GM23338 (cell line): ENCODE results near the gene DHX36. TPM values are rescaled to one million over a fixed set of nuclear protein-coding genes. Genes with fewer than 3 reads are reported as not detected.

Source experiments
- ATAC-seq: fragments of 200-7000 bp; cut with Tn5 transposase; 3 replicates; pipeline ENCODE4 v1.9.1; 2020
- DNase-seq: peaks from one replicate; pipeline ENCODE4 v3.0.0-alpha.2; 2015; ENCODE audit warnings: low spot score
- H2AFZ ChIP-seq: fragments of 200-600 bp; sonication (generic); 2 replicates; pipeline ENCODE4 v1.8.0; 2016; ENCODE audit warnings: antibody characterized with exemption, mild to moderate bottlenecking, moderate library complexity
- H3F3A ChIP-seq: fragments of 200-600 bp; sonication (generic); replicated peaks from 2 replicates; pipeline ENCODE4 v1.8.0; 2017; ENCODE audit warnings: antibody characterized with exemption, mixed run types, low read depth
- H3K27ac ChIP-seq: fragments of 200-600 bp; sonication (generic); 2 replicates; pipeline ENCODE4 v1.6.1; 2016; ENCODE audit warnings: low read depth
- H3K27me3 ChIP-seq: fragments of 200-600 bp; sonication (generic); 2 replicates; pipeline ENCODE4 v1.8.0; 2016; ENCODE audit warnings: mild to moderate bottlenecking, mixed run types, moderate library complexity; ENCODE audit not compliant: insufficient read depth
- H3K36me3 ChIP-seq: fragments of 200-600 bp; sonication (generic); 2 replicates; pipeline ENCODE4 v1.8.0; 2016; ENCODE audit warnings: mild to moderate bottlenecking; ENCODE audit not compliant: insufficient read depth
- H3K4me1 ChIP-seq: fragments of 200-600 bp; sonication (generic); 2 replicates; pipeline ENCODE4 v1.8.0; 2016; ENCODE audit warnings: mild to moderate bottlenecking, moderate library complexity; ENCODE audit not compliant: insufficient read depth
- H3K4me2 ChIP-seq: fragments of 200-600 bp; sonication (generic); 2 replicates; pipeline ENCODE4 v1.7.1; 2017; ENCODE audit warnings: mixed run types
- H3K4me3 ChIP-seq: fragments of 200-600 bp; sonication (generic); 2 replicates; pipeline ENCODE4 v1.6.1; 2016; ENCODE audit warnings: mixed run types
- H3K79me2 ChIP-seq: fragments of 200-600 bp; sonication (generic); replicated peaks from 2 replicates; pipeline ENCODE4 v1.8.0; 2017; ENCODE audit warnings: mild to moderate bottlenecking; ENCODE audit not compliant: insufficient read depth
- H3K9me2 ChIP-seq: fragments of 200-600 bp; sonication (generic); 2 replicates; pipeline ENCODE4 v1.8.0; 2017; ENCODE audit not compliant: insufficient read depth
- H4K20me1 ChIP-seq: fragments of 200-600 bp; sonication (generic); replicated peaks from 2 replicates; pipeline ENCODE4 v1.8.0; 2017; ENCODE audit warnings: mild to moderate bottlenecking; ENCODE audit not compliant: insufficient read depth
- H3K27ac Mint-ChIP-seq: 2 replicates; pipeline ENCODE4 v1.8.0; 2020; ENCODE audit warnings: inconsistent platforms, mild to moderate bottlenecking, moderate library complexity, mixed read lengths
- H3K27me3 Mint-ChIP-seq: 3 replicates; pipeline ENCODE4 v1.8.0; 2022; ENCODE audit warnings: low read depth, mild to moderate bottlenecking, moderate library complexity, mixed read lengths, inconsistent platforms; ENCODE audit not compliant: insufficient read depth, poor library complexity
- H3K36me3 Mint-ChIP-seq: 3 replicates; pipeline ENCODE4 v1.8.0; 2021; ENCODE audit warnings: low read depth, mild to moderate bottlenecking, inconsistent platforms, moderate library complexity, mixed read lengths
- H3K4me1 Mint-ChIP-seq: 3 replicates; pipeline ENCODE4 v1.8.0; 2020; ENCODE audit warnings: mild to moderate bottlenecking, inconsistent platforms, mixed read lengths
- H3K4me3 Mint-ChIP-seq: 3 replicates; pipeline ENCODE4 v1.8.0; 2021; ENCODE audit warnings: moderate library complexity, mild to moderate bottlenecking, inconsistent platforms, mixed read lengths
- H3K9me3 Mint-ChIP-seq: 3 replicates; pipeline ENCODE4 v1.8.0; 2020; ENCODE audit warnings: moderate library complexity, mild to moderate bottlenecking, inconsistent platforms, mixed read lengths
- CREB1 ChIP-seq: fragments of 250-450 bp; sonication (Bioruptor Pico); IDR thresholded peaks from 2 replicates; pipeline ENCODE4 v1.5.0; 2020; ENCODE audit warnings: low read depth, mild to moderate bottlenecking, moderate library complexity
- EZH2 ChIP-seq: fragments of 200-600 bp; sonication (generic); IDR thresholded peaks from one replicate; pipeline ENCODE4 v1.8.0; 2017; ENCODE audit warnings: antibody characterized with exemption, mild to moderate bottlenecking, low read depth; ENCODE audit not compliant: unreplicated experiment
- JUNB ChIP-seq: IDR thresholded peaks from one replicate; pipeline ENCODE4 v1.6.1; 2016; ENCODE audit warnings: antibody characterized with exemption; ENCODE audit not compliant: unreplicated experiment
- NANOG ChIP-seq: IDR thresholded peaks from 2 replicates; pipeline ENCODE4 v1.6.1; 2016; ENCODE audit warnings: antibody characterized with exemption, borderline replicate concordance
- STAT1 ChIP-seq: IDR thresholded peaks from one replicate; pipeline ENCODE4 v1.6.1; 2016; ENCODE audit warnings: antibody characterized with exemption; ENCODE audit not compliant: unreplicated experiment
- ZNF114 ChIP-seq: fragments of 250-450 bp; sonication (Bioruptor Pico); IDR thresholded peaks from 2 replicates; pipeline ENCODE4 v1.5.0; 2020; ENCODE audit warnings: mild to moderate bottlenecking, moderate library complexity
- polyA plus RNA-seq: library from polyadenylated mRNA; unstranded; fragments of >200 nt; fragmentation: Nextera tagmentation; extraction: Ambion mirVana; gene quantifications from 2 replicates; pipeline ENCODE4 v1.2.1, GENCODE V29; 2016
- total RNA-seq: library from RNA; depleted of rRNA; stranded (reverse); fragments of >200 nt; shearing (Covaris generic); gene quantifications from 2 replicates; pipeline ENCODE4 v1.2.3, GENCODE V29; 2014
- TF ChIP-seq, protein P1 (sequence below), 2 experiments: fragments of 200-600 bp in 1 of 2; sonication (generic) in 1 of 2; conservative IDR thresholded peaks; 2 replicates each; pipeline versions ENCODE4 v1.5.1 to v1.6.1; 2016 to 2017; ENCODE audit warnings: antibody characterized with exemption in 2 of 2, low read depth in 2 of 2, mild to moderate bottlenecking in 2 of 2, moderate library complexity in 1 of 2
- TF ChIP-seq, protein P2 (sequence below): IDR thresholded peaks from 2 replicates; pipeline ENCODE4 v1.6.1; 2016; ENCODE audit warnings: antibody characterized with exemption
- TF ChIP-seq, protein P3 (sequence below): IDR thresholded peaks from one replicate; pipeline ENCODE4 v1.6.1; 2018; ENCODE audit warnings: antibody characterized with exemption; ENCODE audit not compliant: unreplicated experiment

DHX36 gene
- total and polyA plus RNA-seq, 2 experiments from 2014 or later = 103 to 110 TPM

DNA sequence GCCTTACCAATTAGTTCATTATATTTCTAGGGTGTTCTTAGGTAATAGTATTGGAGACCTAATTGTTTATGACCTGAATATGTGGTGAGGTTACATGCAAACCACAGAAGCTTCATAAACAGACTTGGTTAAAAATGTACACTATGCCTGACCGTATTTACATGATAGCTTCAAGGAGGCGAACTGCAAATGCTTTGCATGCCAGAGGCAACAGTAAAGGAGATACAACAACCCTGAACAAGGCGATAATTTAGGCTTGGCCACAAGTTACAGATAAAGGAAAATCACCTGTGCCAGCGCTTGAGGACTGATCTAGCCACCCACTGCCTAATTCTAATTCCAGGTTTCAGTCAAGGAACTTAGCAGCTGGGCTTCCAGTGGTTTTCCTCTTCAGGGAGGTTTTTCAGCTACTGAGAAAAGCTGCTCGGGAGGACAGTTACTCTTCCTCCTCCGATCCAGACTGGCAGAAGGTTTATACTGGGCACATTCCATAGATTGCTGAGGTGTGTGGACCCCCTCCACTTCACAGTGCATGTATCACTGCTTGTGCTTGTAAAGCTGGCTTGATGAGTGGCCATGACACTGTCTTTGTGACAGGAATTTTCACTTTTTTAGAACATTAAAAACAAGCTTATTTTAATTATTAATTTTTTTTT is 95.6 kb downstream of the DHX36 start:
- no peak overlapping the region for H3K4me2 ChIP-seq
- H3K4me3 ChIP-seq = no peak overlapping the region
- H3K4me1 Mint-ChIP-seq = peaks cover 4% of the 10 kb centered on the region; the same call in 2 of the 3 replicates
- H3K36me3 Mint-ChIP-seq = no peaks in the 10 kb centered on the region
- no peaks in the 10 kb centered on the region for H3K27me3 Mint-ChIP-seq
- H3K9me2 ChIP-seq = no peaks in the 10 kb centered on the region
- ATAC-seq = peak; percentile 76
- H4K20me1 ChIP-seq = no peaks in the 10 kb centered on the region
- H3K9me3 Mint-ChIP-seq = no peaks in the 10 kb centered on the region
- no peak overlapping the region for H3K4me3 Mint-ChIP-seq
- H3K27ac ChIP-seq = no peak overlapping the region
- no peak overlapping the region for H2AFZ ChIP-seq
- no peaks in the 10 kb centered on the region for H3F3A ChIP-seq
- H3K27me3 ChIP-seq = no peaks in the 10 kb centered on the region
- peak overlapping the region; percentile 82; the same call in 1 of the 2 replicates for H3K27ac Mint-ChIP-seq
- no peaks in the 10 kb centered on the region for H3K36me3 ChIP-seq
- no peaks in the 10 kb centered on the region for H3K79me2 ChIP-seq
- peak; percentile 28 for DNase-seq
- 0 out of 2 replicates have a peak, but pooled peaks cover 7% of the 10 kb centered on the region for H3K4me1 ChIP-seq
- TF ChIP-seq STAT1 (no peak), EZH2 (no peak), NANOG (no peak), CREB1 (CRISPR knock-in tag) (no peak), JUNB (no peak), ZNF114 (no peak)
- TF ChIP-seq, protein P1, sequence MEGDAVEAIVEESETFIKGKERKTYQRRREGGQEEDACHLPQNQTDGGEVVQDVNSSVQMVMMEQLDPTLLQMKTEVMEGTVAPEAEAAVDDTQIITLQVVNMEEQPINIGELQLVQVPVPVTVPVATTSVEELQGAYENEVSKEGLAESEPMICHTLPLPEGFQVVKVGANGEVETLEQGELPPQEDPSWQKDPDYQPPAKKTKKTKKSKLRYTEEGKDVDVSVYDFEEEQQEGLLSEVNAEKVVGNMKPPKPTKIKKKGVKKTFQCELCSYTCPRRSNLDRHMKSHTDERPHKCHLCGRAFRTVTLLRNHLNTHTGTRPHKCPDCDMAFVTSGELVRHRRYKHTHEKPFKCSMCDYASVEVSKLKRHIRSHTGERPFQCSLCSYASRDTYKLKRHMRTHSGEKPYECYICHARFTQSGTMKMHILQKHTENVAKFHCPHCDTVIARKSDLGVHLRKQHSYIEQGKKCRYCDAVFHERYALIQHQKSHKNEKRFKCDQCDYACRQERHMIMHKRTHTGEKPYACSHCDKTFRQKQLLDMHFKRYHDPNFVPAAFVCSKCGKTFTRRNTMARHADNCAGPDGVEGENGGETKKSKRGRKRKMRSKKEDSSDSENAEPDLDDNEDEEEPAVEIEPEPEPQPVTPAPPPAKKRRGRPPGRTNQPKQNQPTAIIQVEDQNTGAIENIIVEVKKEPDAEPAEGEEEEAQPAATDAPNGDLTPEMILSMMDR (conservative IDR thresholded peaks at IDR 0.05; ENCODE audit: low read depth in 2 of 2) = no peak
- TF ChIP-seq, protein P2, sequence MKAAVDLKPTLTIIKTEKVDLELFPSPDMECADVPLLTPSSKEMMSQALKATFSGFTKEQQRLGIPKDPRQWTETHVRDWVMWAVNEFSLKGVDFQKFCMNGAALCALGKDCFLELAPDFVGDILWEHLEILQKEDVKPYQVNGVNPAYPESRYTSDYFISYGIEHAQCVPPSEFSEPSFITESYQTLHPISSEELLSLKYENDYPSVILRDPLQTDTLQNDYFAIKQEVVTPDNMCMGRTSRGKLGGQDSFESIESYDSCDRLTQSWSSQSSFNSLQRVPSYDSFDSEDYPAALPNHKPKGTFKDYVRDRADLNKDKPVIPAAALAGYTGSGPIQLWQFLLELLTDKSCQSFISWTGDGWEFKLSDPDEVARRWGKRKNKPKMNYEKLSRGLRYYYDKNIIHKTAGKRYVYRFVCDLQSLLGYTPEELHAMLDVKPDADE = no peak
- TF ChIP-seq, protein P3, sequence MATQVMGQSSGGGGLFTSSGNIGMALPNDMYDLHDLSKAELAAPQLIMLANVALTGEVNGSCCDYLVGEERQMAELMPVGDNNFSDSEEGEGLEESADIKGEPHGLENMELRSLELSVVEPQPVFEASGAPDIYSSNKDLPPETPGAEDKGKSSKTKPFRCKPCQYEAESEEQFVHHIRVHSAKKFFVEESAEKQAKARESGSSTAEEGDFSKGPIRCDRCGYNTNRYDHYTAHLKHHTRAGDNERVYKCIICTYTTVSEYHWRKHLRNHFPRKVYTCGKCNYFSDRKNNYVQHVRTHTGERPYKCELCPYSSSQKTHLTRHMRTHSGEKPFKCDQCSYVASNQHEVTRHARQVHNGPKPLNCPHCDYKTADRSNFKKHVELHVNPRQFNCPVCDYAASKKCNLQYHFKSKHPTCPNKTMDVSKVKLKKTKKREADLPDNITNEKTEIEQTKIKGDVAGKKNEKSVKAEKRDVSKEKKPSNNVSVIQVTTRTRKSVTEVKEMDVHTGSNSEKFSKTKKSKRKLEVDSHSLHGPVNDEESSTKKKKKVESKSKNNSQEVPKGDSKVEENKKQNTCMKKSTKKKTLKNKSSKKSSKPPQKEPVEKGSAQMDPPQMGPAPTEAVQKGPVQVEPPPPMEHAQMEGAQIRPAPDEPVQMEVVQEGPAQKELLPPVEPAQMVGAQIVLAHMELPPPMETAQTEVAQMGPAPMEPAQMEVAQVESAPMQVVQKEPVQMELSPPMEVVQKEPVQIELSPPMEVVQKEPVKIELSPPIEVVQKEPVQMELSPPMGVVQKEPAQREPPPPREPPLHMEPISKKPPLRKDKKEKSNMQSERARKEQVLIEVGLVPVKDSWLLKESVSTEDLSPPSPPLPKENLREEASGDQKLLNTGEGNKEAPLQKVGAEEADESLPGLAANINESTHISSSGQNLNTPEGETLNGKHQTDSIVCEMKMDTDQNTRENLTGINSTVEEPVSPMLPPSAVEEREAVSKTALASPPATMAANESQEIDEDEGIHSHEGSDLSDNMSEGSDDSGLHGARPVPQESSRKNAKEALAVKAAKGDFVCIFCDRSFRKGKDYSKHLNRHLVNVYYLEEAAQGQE = no peak
